HepG2 (cell line): ENCODE results near the gene GPS2. TPM values are rescaled to one million over a fixed set of nuclear protein-coding genes. Genes with fewer than 3 reads are reported as not detected.

Experiments
- ELF3 ChIP-seq: IDR thresholded peaks from 2 replicates; pipeline ENCODE4 v1.6.1; 2016; ENCODE audit warnings: missing genetic modification reagents, missing compliant biosample characterization
- NONO ChIP-seq, 2 experiments: fragments of 450-650 bp in 1 of 2; sonication (generic) in 1 of 2; formaldehyde crosslinking in 1 of 2; IDR thresholded peaks in 1 of 2; conservative IDR thresholded peaks in 1 of 2; 2 replicates each; pipeline versions ENCODE4 v1.6.1 to v1.8.0; 2017 to 2022; ENCODE audit warnings: mild to moderate bottlenecking in 1 of 2, missing genetic modification reagents in 1 of 2, moderate library complexity in 1 of 2
- POLR2AphosphoS2 ChIP-seq: IDR thresholded peaks from 2 replicates; pipeline ENCODE4 v1.6.1; 2011; ENCODE audit warnings: low read depth, low read length, improper control_type of control experiment
- RAD21 ChIP-seq: fragments of 450-650 bp; formaldehyde crosslinking; IDR thresholded peaks from 2 replicates; pipeline ENCODE4 v1.5.0; 2020; ENCODE audit warnings: mild to moderate bottlenecking
- SALL1 ChIP-seq: sonication (generic); formaldehyde crosslinking; IDR thresholded peaks from 2 replicates; pipeline ENCODE4 v1.8.0; 2022; ENCODE audit warnings: mild to moderate bottlenecking, missing genetic modification reagents
- SMAD9 ChIP-seq: sonication (generic); formaldehyde crosslinking; IDR thresholded peaks from 2 replicates; pipeline ENCODE4 v1.5.1; 2020; ENCODE audit warnings: mild to moderate bottlenecking, missing genetic modification reagents
- SMC3 ChIP-seq: IDR thresholded peaks from 2 replicates; pipeline ENCODE4 v1.6.1; 2011; ENCODE audit warnings: low read length, improper control_type of control experiment
- SOX5 ChIP-seq: IDR thresholded peaks from 2 replicates; pipeline ENCODE4 v1.6.1; 2016; ENCODE audit warnings: borderline replicate concordance
- THYN1 ChIP-seq: sonication (generic); formaldehyde crosslinking; IDR thresholded peaks from 2 replicates; pipeline ENCODE4 v1.8.1; 2023; ENCODE audit warnings: low read depth, mild to moderate bottlenecking, moderate library complexity, missing genetic modification reagents, borderline replicate concordance
- ZC3H4 ChIP-seq: sonication (generic); formaldehyde crosslinking; IDR thresholded peaks from 2 replicates; pipeline ENCODE4 v1.4.0; 2020; ENCODE audit warnings: missing genetic modification reagents, borderline replicate concordance
- ZIK1 ChIP-seq: sonication (generic); formaldehyde crosslinking; IDR thresholded peaks from 2 replicates; pipeline ENCODE4 v1.5.0; 2020; ENCODE audit warnings: mild to moderate bottlenecking, low read depth, missing genetic modification reagents, borderline replicate concordance
- ZNF432 ChIP-seq: sonication (generic); formaldehyde crosslinking; IDR thresholded peaks from 2 replicates; pipeline ENCODE4 v1.5.0; 2020; ENCODE audit warnings: missing genetic modification reagents, mild to moderate bottlenecking, borderline replicate concordance
- ZNF44 ChIP-seq: sonication (generic); formaldehyde crosslinking; IDR thresholded peaks from 2 replicates; pipeline ENCODE4 v1.5.1; 2020; ENCODE audit warnings: mild to moderate bottlenecking, missing genetic modification reagents
- ZNF512 ChIP-seq: sonication (generic); formaldehyde crosslinking; IDR thresholded peaks from 2 replicates; pipeline ENCODE4 v1.4.0; 2020; ENCODE audit warnings: mild to moderate bottlenecking, missing genetic modification reagents
- polyA plus RNA-seq, 8 experiments: library from polyadenylated mRNA; depleted of rRNA in 3 of 8; stranded (reverse) in 7 of 8; unstranded in 1 of 8; fragments of >200 nt; fragmentation: Illumina TruSeq in 4 of 8; extraction: Trizol in 4 of 8; gene quantifications; 2 replicates each; pipeline versions ENCODE4 v1.2.1 to v1.2.3, GENCODE V29; 2011 to 2016; ENCODE audit warnings: low read depth in 4 of 8, missing spikeins in 1 of 8, mixed read lengths in 1 of 8; ENCODE audit not compliant: insufficient read depth in 1 of 8
- total RNA-seq, 5 experiments: library from RNA; depleted of rRNA; stranded (reverse); fragments of >200 nt; fragmentation: Illumina TruSeq; extraction: Trizol; gene quantifications; 2 replicates each; pipeline ENCODE4 v1.2.3, GENCODE V29; 2016; ENCODE audit warnings: low read depth in 1 of 5
- TF ChIP-seq, protein P1 (sequence below): sonication (generic); formaldehyde crosslinking; IDR thresholded peaks from 2 replicates; pipeline ENCODE4 v1.8.1; 2023; ENCODE audit warnings: mild to moderate bottlenecking, missing genetic modification reagents

GPS2 gene
- total and polyA plus RNA-seq, 2 of the 13 experiments (the other 11 are each of a cell fraction or from before 2014, with no cell fraction given): 58.0 to 59.4 TPM

GRCh38 chr17:7281074-7281952, 33.8 kb downstream of the GPS2 start, which contains the start of gene SLC2A4 (continued):
- no peak for TF ChIP-seq SOX5 (CRISPR knock-in tag)
- no peak for TF ChIP-seq SMC3
- TF ChIP-seq NONO (IDR thresholded peaks at IDR 0.05): no peak
- no peak for TF ChIP-seq NONO (CRISPR knock-in tag; conservative IDR thresholded peaks at IDR 0.05)
- TF ChIP-seq RAD21 (CRISPR knock-in tag): no peak
- TF ChIP-seq ZC3H4 (CRISPR knock-in tag): no peak; the same call in 1 of the 2 replicates
- TF ChIP-seq ELF3: no peak
- TF ChIP-seq ZNF432 (CRISPR knock-in tag): no peak
- TF ChIP-seq POLR2AphosphoS2: no peak
- no peak for TF ChIP-seq ZIK1 (CRISPR knock-in tag)
- TF ChIP-seq, protein P1, sequence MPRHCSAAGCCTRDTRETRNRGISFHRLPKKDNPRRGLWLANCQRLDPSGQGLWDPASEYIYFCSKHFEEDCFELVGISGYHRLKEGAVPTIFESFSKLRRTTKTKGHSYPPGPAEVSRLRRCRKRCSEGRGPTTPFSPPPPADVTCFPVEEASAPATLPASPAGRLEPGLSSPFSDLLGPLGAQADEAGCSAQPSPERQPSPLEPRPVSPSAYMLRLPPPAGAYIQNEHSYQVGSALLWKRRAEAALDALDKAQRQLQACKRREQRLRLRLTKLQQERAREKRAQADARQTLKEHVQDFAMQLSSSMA (CRISPR knock-in tag): no peak
- TF ChIP-seq ZNF44 (CRISPR knock-in tag): no peak
- TF ChIP-seq SALL1 (CRISPR knock-in tag): no peak
- no peak for TF ChIP-seq ZNF512 (CRISPR knock-in tag)
- TF ChIP-seq SMAD9: no peak
- no peak for TF ChIP-seq THYN1 (CRISPR knock-in tag)
